ENCODE data around the gene RAX2. TPM values are rescaled to one million over a fixed set of nuclear protein-coding genes. Genes with fewer than 3 reads are reported as not detected.
A peak's percentile ranks its signal among the peaks of the same experiment; 100 is the strongest.

The RAX2 gene
- total and polyA plus RNA-seq, 2 of the 13 experiments (the other 11 are each of a cell fraction or from before 2014, with no cell fraction given), result not detected

DNA sequence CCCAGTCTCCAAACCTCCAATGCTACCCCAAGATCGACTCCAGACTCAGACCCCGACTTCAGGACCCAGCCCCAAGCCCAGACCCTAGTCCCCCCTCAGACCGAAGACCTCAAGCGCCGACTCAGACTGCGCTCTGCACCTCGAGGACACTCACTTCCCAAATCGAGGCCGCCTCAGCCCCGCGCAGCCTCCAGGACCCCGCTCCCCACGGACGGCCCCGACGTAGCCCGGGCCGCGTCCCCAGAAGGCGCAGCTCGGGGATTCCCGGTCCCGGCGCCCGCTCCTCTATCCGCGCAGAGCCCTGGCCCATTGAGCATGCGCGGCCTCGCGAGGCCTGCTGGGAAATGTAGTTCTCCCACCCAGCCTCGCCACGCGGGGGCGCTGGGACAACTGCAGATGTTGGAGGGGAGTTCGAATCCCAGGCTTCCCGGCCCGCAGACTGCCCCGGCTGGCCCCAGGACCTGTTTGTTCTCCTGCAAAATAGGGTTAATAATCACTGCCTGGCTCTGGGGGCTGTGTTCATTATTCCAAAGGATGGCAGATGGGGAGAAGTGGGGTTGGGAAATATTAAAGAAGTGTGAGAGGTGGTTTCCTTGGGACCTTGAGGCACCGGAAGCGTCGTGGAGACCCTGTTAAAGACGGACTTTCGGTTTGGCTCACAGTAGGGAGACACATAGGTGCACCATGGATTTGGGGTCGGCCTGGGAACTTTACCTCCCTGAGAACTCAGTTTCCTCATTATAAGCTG is 10.5 kb downstream of the RAX2 start, which contains the start of gene APBA3 (continued):
- TF ChIP-seq CEBPZ (IDR thresholded peaks at IDR 0.05; ENCODE audit: low read length) (no peak), HCFC1 (IDR thresholded peaks at IDR 0.05; ENCODE audit: low read depth, low read length) (peak; percentile 97), ARNTL (CRISPR knock-in tag; IDR thresholded peaks at IDR 0.05) (no peak), RARA (CRISPR knock-in tag; IDR thresholded peaks at IDR 0.05) (no peak), ZNF232 (CRISPR knock-in tag; IDR thresholded peaks at IDR 0.05; ENCODE audit: borderline replicate concordance) (peak; percentile 75; the same call in 1 of the 2 replicates), ZNF430 (CRISPR knock-in tag; IDR thresholded peaks at IDR 0.05) (peak; percentile 31; the same call in 1 of the 2 replicates), TRIM22 (IDR thresholded peaks at IDR 0.05) (no peak), ZMYM4 (CRISPR knock-in tag; IDR thresholded peaks at IDR 0.05) (peak; percentile 44; the same call in 1 of the 2 replicates), MLLT10 (CRISPR knock-in tag; IDR thresholded peaks at IDR 0.05) (no peak), HMG20B (CRISPR knock-in tag; conservative IDR thresholded peaks at IDR 0.05) (no peak), ZNF101 (CRISPR knock-in tag; IDR thresholded peaks at IDR 0.05; ENCODE audit: borderline replicate concordance, low read depth) (no peak), ZNF724P (CRISPR knock-in tag; IDR thresholded peaks at IDR 0.05; ENCODE audit: borderline replicate concordance) (no peak), NR0B2 (CRISPR knock-in tag; IDR thresholded peaks at IDR 0.05) (peak; percentile 50; the same call in 1 of the 2 replicates), DZIP1 (CRISPR knock-in tag; IDR thresholded peaks at IDR 0.05) (no peak), ZNF781 (CRISPR knock-in tag; IDR thresholded peaks at IDR 0.05; ENCODE audit: borderline replicate concordance, not compliant biosample characterization) (peak; percentile 14), GZF1 (CRISPR knock-in tag; IDR thresholded peaks at IDR 0.05) (no peak)
- TF ChIP-seq, protein P1, sequence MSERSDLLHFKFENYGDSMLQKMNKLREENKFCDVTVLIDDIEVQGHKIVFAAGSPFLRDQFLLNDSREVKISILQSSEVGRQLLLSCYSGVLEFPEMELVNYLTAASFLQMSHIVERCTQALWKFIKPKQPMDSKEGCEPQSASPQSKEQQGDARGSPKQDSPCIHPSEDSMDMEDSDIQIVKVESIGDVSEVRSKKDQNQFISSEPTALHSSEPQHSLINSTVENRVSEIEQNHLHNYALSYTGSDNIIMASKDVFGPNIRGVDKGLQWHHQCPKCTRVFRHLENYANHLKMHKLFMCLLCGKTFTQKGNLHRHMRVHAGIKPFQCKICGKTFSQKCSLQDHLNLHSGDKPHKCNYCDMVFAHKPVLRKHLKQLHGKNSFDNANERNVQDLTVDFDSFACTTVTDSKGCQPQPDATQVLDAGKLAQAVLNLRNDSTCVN (CRISPR knock-in tag; IDR thresholded peaks at IDR 0.05; ENCODE audit: borderline replicate concordance), result no peak
- TF ChIP-seq, protein P2, sequence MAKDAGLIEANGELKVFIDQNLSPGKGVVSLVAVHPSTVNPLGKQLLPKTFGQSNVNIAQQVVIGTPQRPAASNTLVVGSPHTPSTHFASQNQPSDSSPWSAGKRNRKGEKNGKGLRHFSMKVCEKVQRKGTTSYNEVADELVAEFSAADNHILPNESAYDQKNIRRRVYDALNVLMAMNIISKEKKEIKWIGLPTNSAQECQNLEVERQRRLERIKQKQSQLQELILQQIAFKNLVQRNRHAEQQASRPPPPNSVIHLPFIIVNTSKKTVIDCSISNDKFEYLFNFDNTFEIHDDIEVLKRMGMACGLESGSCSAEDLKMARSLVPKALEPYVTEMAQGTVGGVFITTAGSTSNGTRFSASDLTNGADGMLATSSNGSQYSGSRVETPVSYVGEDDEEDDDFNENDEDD (CRISPR knock-in tag; IDR thresholded peaks at IDR 0.05; ENCODE audit: borderline replicate concordance), result no peak; the same call in 1 of the 2 replicates
